Neural cell (in vitro differentiated cells): ENCODE measurements around the gene ARHGAP45. TPM values are rescaled to one million over a fixed set of nuclear protein-coding genes. Genes with fewer than 3 reads are reported as not detected.

Experiments used
- H2AFZ ChIP-seq: fragments of 200-600, 300-800 bp; sonication (generic), shearing (Covaris generic); 2 replicates; pipeline ENCODE4 v1.6.0; 2014; ENCODE audit warnings: low read depth, mild to moderate bottlenecking, antibody characterized with exemption, low read length, moderate library complexity
- H3F3A ChIP-seq: fragments of 200-600 bp; shearing (Covaris generic); 2 replicates; pipeline ENCODE4 v1.6.1; 2016; ENCODE audit warnings: mild to moderate bottlenecking, moderate library complexity, mixed read lengths, antibody characterized with exemption, low read length; ENCODE audit not compliant: insufficient read depth, poor library complexity, severe bottlenecking
- H3K27ac ChIP-seq: fragments of 200-600, 300-800 bp; sonication (generic), shearing (Covaris generic); 2 replicates; pipeline ENCODE4 v1.5.1; 2014; ENCODE audit warnings: mild to moderate bottlenecking, low read length, moderate library complexity
- H3K27me3 ChIP-seq: fragments of 300-800, 200-600 bp; sonication (generic), shearing (Covaris generic); 2 replicates; pipeline ENCODE4 v1.6.0; 2014; ENCODE audit warnings: mild to moderate bottlenecking, low read depth, low read length, moderate library complexity; ENCODE audit not compliant: insufficient read depth
- H3K36me3 ChIP-seq: fragments of 300-800, 200-600 bp; sonication (generic), shearing (Covaris generic); 2 replicates; pipeline ENCODE4 v1.5.1; 2014; ENCODE audit warnings: mild to moderate bottlenecking, antibody characterized with exemption, low read length, moderate library complexity; ENCODE audit not compliant: insufficient read depth
- H3K4me2 ChIP-seq: fragments of 300-800, 200-600 bp; sonication (generic), shearing (Covaris generic); 2 replicates; pipeline ENCODE4 v1.6.0; 2014; ENCODE audit warnings: mild to moderate bottlenecking, low read length
- H3K4me3 ChIP-seq: fragments of 300-800, 200-600 bp; sonication (generic), shearing (Covaris generic); 2 replicates; pipeline ENCODE4 v1.5.1; 2014; ENCODE audit warnings: mild to moderate bottlenecking, low read length, moderate library complexity
- H3K79me2 ChIP-seq: fragments of 200-600 bp; shearing (Covaris generic); replicated peaks from 2 replicates; pipeline ENCODE4 v1.6.0; 2014; ENCODE audit warnings: mild to moderate bottlenecking, low read length, moderate library complexity; ENCODE audit not compliant: insufficient read depth
- H3K9ac ChIP-seq: fragments of 300-800, 200-600 bp; sonication (generic), shearing (Covaris generic); 2 replicates; pipeline ENCODE4 v1.6.1; 2016; ENCODE audit warnings: mild to moderate bottlenecking, low read length, mixed read lengths
- H3K9me2 ChIP-seq: fragments of 200-600 bp; shearing (Covaris generic); 2 replicates; pipeline ENCODE4 v1.6.1; 2016; ENCODE audit warnings: mild to moderate bottlenecking, low read length, mixed read lengths; ENCODE audit not compliant: insufficient read depth
- H3K9me3 ChIP-seq: fragments of 200-600, 300-800 bp; sonication (generic), shearing (Covaris generic); 2 replicates; pipeline ENCODE4 v1.6.1; 2016; ENCODE audit warnings: mild to moderate bottlenecking, mixed run types, low read length, moderate library complexity, mixed read lengths
- H4K20me1 ChIP-seq: fragments of 200-600 bp; shearing (Covaris generic); 2 replicates; pipeline ENCODE4 v1.6.1; 2016; ENCODE audit warnings: mild to moderate bottlenecking, mixed run types; ENCODE audit not compliant: insufficient read depth
- EP300 ChIP-seq: fragments of 450-650 bp; conservative IDR thresholded peaks from 2 replicates; pipeline ENCODE4 v1.6.1; 2014; ENCODE audit warnings: antibody characterized with exemption, mild to moderate bottlenecking, moderate library complexity; ENCODE audit not compliant: poor library complexity, severe bottlenecking
- EZH2 ChIP-seq: fragments of 200-600, 300-800 bp; shearing (Covaris generic), sonication (generic); IDR thresholded peaks from 2 replicates; pipeline ENCODE4 v1.6.1; 2014; ENCODE audit warnings: antibody characterized with exemption, low read length, borderline replicate concordance, mild to moderate bottlenecking; ENCODE audit not compliant: insufficient read depth, poor library complexity, severe bottlenecking
- MXI1 ChIP-seq: fragments of 450-650 bp; conservative IDR thresholded peaks from 2 replicates; pipeline ENCODE4 v1.6.1; 2014; ENCODE audit warnings: antibody characterized with exemption, mild to moderate bottlenecking; ENCODE audit not compliant: poor library complexity, severe bottlenecking
- POLR2AphosphoS5 ChIP-seq: IDR thresholded peaks from 2 replicates; pipeline ENCODE4 v1.6.1; 2012
- RAD21 ChIP-seq: fragments of 450-650 bp; conservative IDR thresholded peaks from 2 replicates; pipeline ENCODE4 v1.6.1; 2014; ENCODE audit warnings: antibody characterized with exemption, mild to moderate bottlenecking, moderate library complexity
- REST ChIP-seq: IDR thresholded peaks from 2 replicates; pipeline ENCODE4 v1.6.1; 2012; ENCODE audit warnings: borderline replicate concordance
- SMC3 ChIP-seq: fragments of 450-650 bp; conservative IDR thresholded peaks from 2 replicates; pipeline ENCODE4 v1.6.1; 2014; ENCODE audit warnings: antibody characterized with exemption, mild to moderate bottlenecking, moderate library complexity; ENCODE audit not compliant: poor library complexity
- TAF1 ChIP-seq: IDR thresholded peaks from 2 replicates; pipeline ENCODE4 v1.6.1; 2012; ENCODE audit warnings: low read depth
- polyA plus RNA-seq: library from polyadenylated mRNA; depleted of rRNA; stranded (reverse); fragments of >200 nt; gene quantifications from 2 replicates; pipeline ENCODE4 v1.2.3, GENCODE V29; 2014
- TF ChIP-seq, protein P1 (sequence below): fragments of 450-650 bp; IDR thresholded peaks from 2 replicates; pipeline ENCODE4 v1.5.1; 2014; ENCODE audit warnings: antibody characterized with exemption, mild to moderate bottlenecking, moderate library complexity; ENCODE audit not compliant: poor library complexity, severe bottlenecking

ARHGAP45 gene
- polyA plus RNA-seq, 1 donor from 2014 or later, result 3.3 TPM

GRCh38 chr19:1052349-1052975 lies 14.5 kb upstream of the ARHGAP45 start:
- Histone ChIP-seq H4K20me1 (no peaks in the 10 kb centered on the region), H2AFZ (no peak overlapping the region), H3K4me2 (no peak overlapping the region), H3K27me3 (no peaks in the 10 kb centered on the region), H3K27ac (no peak overlapping the region), H3K9me2 (no peaks in the 10 kb centered on the region), H3K36me3 (peaks cover 9% of the 10 kb centered on the region), H3K79me2 (no peaks in the 10 kb centered on the region), H3K4me3 (no peak overlapping the region), H3F3A (no peaks in the 10 kb centered on the region), H3K9me3 (peaks cover 17% of the 10 kb centered on the region), H3K9ac (no peak overlapping the region)
- TF ChIP-seq POLR2AphosphoS5 (no peak), SMC3 (no peak), MXI1 (no peak), EZH2 (no peak), REST (no peak), TAF1 (no peak)

DNA sequence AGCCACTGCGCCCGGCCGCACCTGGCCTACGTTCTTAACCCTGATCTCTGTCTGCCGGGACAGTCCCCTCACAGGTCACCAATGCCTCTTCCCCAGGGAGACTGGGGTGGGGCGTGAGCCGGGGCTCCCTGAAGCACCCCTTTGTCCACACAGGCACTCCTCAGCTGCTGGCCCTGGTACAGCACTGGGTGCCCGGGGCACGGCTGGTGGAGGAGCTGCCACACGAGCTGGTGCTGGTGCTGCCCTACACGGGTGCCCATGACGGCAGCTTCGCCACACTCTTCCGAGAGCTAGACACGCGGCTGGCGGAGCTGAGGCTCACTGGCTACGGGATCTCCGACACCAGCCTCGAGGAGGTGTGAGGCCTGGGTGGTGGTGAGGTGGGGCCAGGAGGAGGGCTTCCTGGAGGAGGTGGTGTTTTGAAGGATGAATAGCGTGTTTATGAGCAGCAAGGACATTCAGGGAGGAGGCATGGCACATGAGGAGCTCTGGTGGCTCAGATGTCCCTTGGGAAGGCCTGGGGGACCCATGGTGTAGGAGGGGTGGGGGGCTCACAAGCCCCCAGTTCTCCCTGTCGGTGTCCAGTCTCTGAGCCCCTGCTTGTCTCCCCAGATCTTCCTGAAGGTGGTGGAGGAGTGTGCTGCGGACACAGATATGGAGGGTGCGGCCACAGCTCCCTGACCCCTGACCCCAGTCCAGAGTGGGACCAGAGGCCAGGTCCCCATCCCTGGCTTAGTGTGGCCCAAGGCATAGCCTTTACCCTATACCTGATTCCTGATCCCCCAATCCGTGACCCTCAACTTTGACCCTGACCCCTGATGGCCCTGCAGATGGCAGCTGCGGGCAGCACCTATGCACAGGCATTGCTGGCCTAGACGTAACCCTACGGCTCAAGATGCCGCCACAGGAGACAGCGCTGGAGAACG lies 13.5 kb upstream of the ARHGAP45 start:
- TF ChIP-seq TAF1 (no peak), EZH2 (no peak)
- peaks cover 22% of the 10 kb centered on the region for H3K9me3 ChIP-seq
- H2AFZ ChIP-seq, result no peak overlapping the region

GRCh38 chr19:1054102-1055027 lies 12.6 kb upstream of the ARHGAP45 start:
- Histone ChIP-seq H3K27ac (no peak overlapping the region), H3K4me3 (no peak overlapping the region), H4K20me1 (no peaks in the 10 kb centered on the region), H3K36me3 (peaks cover 12% of the 10 kb centered on the region), H3K9me3 (peaks cover 28% of the 10 kb centered on the region), H3K4me2 (no peak overlapping the region), H2AFZ (no peak overlapping the region), H3K79me2 (no peaks in the 10 kb centered on the region), H3K9ac (no peak overlapping the region), H3K9me2 (no peaks in the 10 kb centered on the region), H3F3A (no peaks in the 10 kb centered on the region), H3K27me3 (no peaks in the 10 kb centered on the region)
- no peak for TF ChIP-seq REST
- TF ChIP-seq MXI1, result no peak
- TF ChIP-seq POLR2AphosphoS5, result no peak
- TF ChIP-seq RAD21, result no peak
- TF ChIP-seq, protein P1, sequence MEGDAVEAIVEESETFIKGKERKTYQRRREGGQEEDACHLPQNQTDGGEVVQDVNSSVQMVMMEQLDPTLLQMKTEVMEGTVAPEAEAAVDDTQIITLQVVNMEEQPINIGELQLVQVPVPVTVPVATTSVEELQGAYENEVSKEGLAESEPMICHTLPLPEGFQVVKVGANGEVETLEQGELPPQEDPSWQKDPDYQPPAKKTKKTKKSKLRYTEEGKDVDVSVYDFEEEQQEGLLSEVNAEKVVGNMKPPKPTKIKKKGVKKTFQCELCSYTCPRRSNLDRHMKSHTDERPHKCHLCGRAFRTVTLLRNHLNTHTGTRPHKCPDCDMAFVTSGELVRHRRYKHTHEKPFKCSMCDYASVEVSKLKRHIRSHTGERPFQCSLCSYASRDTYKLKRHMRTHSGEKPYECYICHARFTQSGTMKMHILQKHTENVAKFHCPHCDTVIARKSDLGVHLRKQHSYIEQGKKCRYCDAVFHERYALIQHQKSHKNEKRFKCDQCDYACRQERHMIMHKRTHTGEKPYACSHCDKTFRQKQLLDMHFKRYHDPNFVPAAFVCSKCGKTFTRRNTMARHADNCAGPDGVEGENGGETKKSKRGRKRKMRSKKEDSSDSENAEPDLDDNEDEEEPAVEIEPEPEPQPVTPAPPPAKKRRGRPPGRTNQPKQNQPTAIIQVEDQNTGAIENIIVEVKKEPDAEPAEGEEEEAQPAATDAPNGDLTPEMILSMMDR, result no peak
- TF ChIP-seq SMC3, result no peak
- TF ChIP-seq EZH2, result no peak
- no peak for TF ChIP-seq EP300
- no peak for TF ChIP-seq TAF1

More for the DNA sequence above, 13.5 kb upstream of the ARHGAP45 start:
- H4K20me1 ChIP-seq, result no peaks in the 10 kb centered on the region
- H3K27ac ChIP-seq, result no peak overlapping the region
- no peaks in the 10 kb centered on the region for H3K9me2 ChIP-seq
- H3K4me3 ChIP-seq, result no peak overlapping the region
- H3K9ac ChIP-seq, result no peak overlapping the region
- peaks cover 9% of the 10 kb centered on the region for H3K36me3 ChIP-seq
- no peaks in the 10 kb centered on the region for H3K27me3 ChIP-seq
- H3K4me2 ChIP-seq, result no peak overlapping the region
- H3K79me2 ChIP-seq, result no peaks in the 10 kb centered on the region
- H3F3A ChIP-seq, result no peaks in the 10 kb centered on the region
